K562 (cell line): Measurements from ENCODE around the gene SCYL3. TPM values are rescaled to one million over a fixed set of nuclear protein-coding genes. Genes with fewer than 3 reads are reported as not detected.

Experiments used
- ATAC-seq: fragments of 200-7000 bp; cut with Tn5 transposase; 3 replicates; pipeline ENCODE4 v1.9.1; 2020; ENCODE audit warnings: moderate library complexity
- BruUV-seq: library from RNA; stranded (reverse); fragments of 400-500 nt; replicated peaks from 2 replicates; lab custom pipeline; 2021; lab: Mats Ljungman, UMichigan
- CTCF ChIA-PET: fragments of 300-600 bp; formaldehyde crosslinking; extraction: SDS; loops from one replicate; lab custom pipeline; 2021; ENCODE audit warnings: low intra/inter-chr PET ratio; lab: Yijun Ruan, JAX
- POLR2A ChIA-PET: fragments of 300-600, 350-650 bp; sonication (Branson Sonifier 250); formaldehyde crosslinking; extraction: SDS; loops from one replicate; lab custom pipeline; 2021; ENCODE audit warnings: antibody characterized with exemption, inconsistent platforms; lab: Yijun Ruan, JAX
- DNase-seq, 4 experiments: peaks; one replicate each; pipeline versions ENCODE4 v3.0.0 to v3.0.0-alpha.2; 2011 to 2018; ENCODE audit warnings: low spot score in 3 of 4, mixed read lengths in 3 of 4; ENCODE audit errors: extremely low read depth in 1 of 4
- FAIRE-seq: peaks from 2 replicates; lab custom pipeline; 2011; peaks lifted over from hg19 to GRCh38; lab: Jason Lieb, UNC
- H2AFZ ChIP-seq: 2 replicates; pipeline ENCODE4 v1.6.0; 2011; ENCODE audit warnings: low read depth, low read length, control low read depth, inconsistent platforms
- H3K27ac ChIP-seq: fragments of 200-600 bp; 3 replicates; pipeline ENCODE4 v1.8.0; 2011; ENCODE audit warnings: low read depth, mild to moderate bottlenecking, control low read depth, inconsistent platforms, low read length, moderate library complexity, mixed read lengths; ENCODE audit errors: extremely low read depth
- H3K27me3 ChIP-seq, 2 experiments: fragments of 300-600 bp in 1 of 2; 2 replicates in 1 of 2; 3 replicates in 1 of 2; pipeline versions ENCODE4 v1.6.0 to v1.8.0; 2011; ENCODE audit warnings: inconsistent platforms in 2 of 2, low read length in 2 of 2, mild to moderate bottlenecking in 1 of 2, mixed read lengths in 1 of 2, moderate library complexity in 1 of 2; ENCODE audit not compliant: control insufficient read depth in 2 of 2, insufficient read depth in 2 of 2
- H3K36me3 ChIP-seq: fragments of 300-600 bp; 3 replicates; pipeline ENCODE4 v1.8.0; 2011; ENCODE audit warnings: mild to moderate bottlenecking, low read length, inconsistent platforms; ENCODE audit not compliant: control insufficient read depth, insufficient read depth
- H3K4me1 ChIP-seq, 2 experiments: fragments of 200-600 bp in 1 of 2; replicated peaks in 1 of 2; 2 replicates in 1 of 2; 3 replicates in 1 of 2; pipeline versions ENCODE4 v1.5.1 to v1.8.0; 2011; ENCODE audit warnings: inconsistent platforms in 2 of 2, low read length in 2 of 2, mild to moderate bottlenecking in 1 of 2, mixed read lengths in 1 of 2, moderate library complexity in 1 of 2; ENCODE audit not compliant: control insufficient read depth in 2 of 2, insufficient read depth in 2 of 2
- H3K4me2 ChIP-seq: 2 replicates; pipeline ENCODE4 v1.6.1; 2011; ENCODE audit warnings: low read length, control low read depth, inconsistent platforms, mixed read lengths; ENCODE audit not compliant: insufficient read depth
- H3K4me3 ChIP-seq: fragments of 200-600 bp; sonication (generic), shearing (Covaris generic); 2 replicates; pipeline ENCODE4 v1.5.1; 2016; ENCODE audit warnings: control low read depth, inconsistent platforms
- H3K79me2 ChIP-seq: fragments of 200-600 bp; 3 replicates; pipeline ENCODE4 v1.8.0; 2011; ENCODE audit warnings: low read length, inconsistent platforms; ENCODE audit not compliant: control insufficient read depth, insufficient read depth
- H3K9ac ChIP-seq, 2 experiments: 2 replicates each; pipeline versions ENCODE4 v1.6.0 to v1.6.1; 2011; ENCODE audit warnings: low read depth in 2 of 2, low read length in 2 of 2, control low read depth in 1 of 2, inconsistent platforms in 1 of 2, mild to moderate bottlenecking in 1 of 2, mixed read lengths in 1 of 2; ENCODE audit not compliant: insufficient read depth in 1 of 2
- H3K9me1 ChIP-seq: one replicate; pipeline ENCODE4 v1.6.0; 2011; ENCODE audit warnings: inconsistent platforms, mild to moderate bottlenecking, low read length, moderate library complexity; ENCODE audit not compliant: control insufficient read depth, insufficient read depth
- H3K9me3 ChIP-seq: replicated peaks from 2 replicates; pipeline ENCODE4 v1.5.1; 2011; ENCODE audit warnings: low read depth, low read length, inconsistent platforms; ENCODE audit not compliant: control insufficient read depth, insufficient read depth
- H4K20me1 ChIP-seq: replicated peaks from 2 replicates; pipeline ENCODE4 v1.6.1; 2011; ENCODE audit warnings: low read length, inconsistent platforms, mixed read lengths; ENCODE audit not compliant: control insufficient read depth, insufficient read depth
- DACH1 ChIP-seq: fragments of 450-650 bp; IDR thresholded peaks from 2 replicates; pipeline ENCODE4 v1.6.1; 2018; ENCODE audit not compliant: partially characterized antibody
- GATA2 ChIP-seq: sonication (generic); formaldehyde crosslinking; IDR thresholded peaks from 2 replicates; pipeline ENCODE4 v1.4.0; 2020; ENCODE audit warnings: mild to moderate bottlenecking, missing genetic modification reagents
- GATAD2B ChIP-seq: fragments of 450-650 bp; IDR thresholded peaks from 2 replicates; pipeline ENCODE4 v1.6.1; 2017; ENCODE audit warnings: mild to moderate bottlenecking, borderline replicate concordance
- HCFC1 ChIP-seq: IDR thresholded peaks from 2 replicates; pipeline ENCODE4 v1.6.1; 2012; ENCODE audit warnings: low read depth, low read length, improper control_type of control experiment
- HMG20A ChIP-seq: fragments of 450-650 bp; formaldehyde crosslinking; conservative IDR thresholded peaks from 2 replicates; pipeline ENCODE4 v1.4.0; 2020; ENCODE audit warnings: mild to moderate bottlenecking, mixed read lengths
- MAFF ChIP-seq: IDR thresholded peaks from 2 replicates; pipeline ENCODE4 v1.6.1; 2012; ENCODE audit warnings: low read length, improper control_type of control experiment
- MCM3 ChIP-seq: fragments of 450-650 bp; IDR thresholded peaks from 2 replicates; pipeline ENCODE4 v1.6.1; 2016
- PHF21A ChIP-seq: fragments of 450-650 bp; IDR thresholded peaks from 2 replicates; pipeline ENCODE4 v1.6.1; 2017; ENCODE audit warnings: low read depth, borderline replicate concordance
- POLR2H ChIP-seq: IDR thresholded peaks from 2 replicates; pipeline ENCODE4 v1.6.1; 2016; ENCODE audit warnings: missing genetic modification characterization, low read depth, mild to moderate bottlenecking, control low read depth, missing compliant biosample characterization, moderate library complexity
- TSC22D4 ChIP-seq: fragments of 450-650 bp; IDR thresholded peaks from 2 replicates; pipeline ENCODE4 v1.6.1; 2016; ENCODE audit warnings: missing genetic modification characterization, missing biosample characterization, control low read depth
- ZEB2 ChIP-seq: fragments of 450-650 bp; IDR thresholded peaks from 2 replicates; pipeline ENCODE4 v1.6.1; 2016
- ZNF224 ChIP-seq: sonication (generic); formaldehyde crosslinking; IDR thresholded peaks from 2 replicates; pipeline ENCODE4 v1.8.0; 2022; ENCODE audit warnings: mild to moderate bottlenecking, missing genetic modification reagents
- ZNF316 ChIP-seq: fragments of 450-650 bp; IDR thresholded peaks from 2 replicates; pipeline ENCODE4 v1.6.1; 2016
- ZNF324 ChIP-seq: fragments of 250-450 bp; sonication (Bioruptor Pico); IDR thresholded peaks from 2 replicates; pipeline ENCODE4 v1.4.0; 2020; ENCODE audit warnings: mild to moderate bottlenecking
- ZNF584 ChIP-seq: fragments of 200-800 bp; sonication (Bioruptor generic); IDR thresholded peaks from 2 replicates; pipeline ENCODE4 v1.6.1; 2016; ENCODE audit warnings: low read depth, mild to moderate bottlenecking, missing genetic modification characterization, missing compliant biosample characterization
- ZNF830 ChIP-seq: fragments of 250-450 bp; sonication (Bioruptor Pico); IDR thresholded peaks from 2 replicates; pipeline ENCODE4 v1.5.0; 2021; ENCODE audit warnings: mild to moderate bottlenecking
- WGBS: fragments of 100-300 bp; shearing (Covaris generic); methylation state at CpG from one replicate; pipeline ENCODE4 v1.1.6; 2016; ENCODE audit warnings: low coverage, mixed read lengths; ENCODE audit not compliant: insufficient coverage; ENCODE audit errors: missing lambda C conversion rate; 5-methylcytosine and 5-hydroxymethylcytosine counted together
- in situ Hi-C: fragments of 300-500 bp; cut with MboI; formaldehyde crosslinking; loops from 4 replicates; pipeline ENCODE4 v1.15.0; 2018; ENCODE audit warnings: inconsistent platforms, mixed read lengths
- intact Hi-C: fragments of 100-400 bp; cut with micrococcal nuclease; formaldehyde crosslinking; loops from 2 replicates; pipeline ENCODE4 v1.14.2; 2022
- polyA plus RNA-seq, 8 experiments: library from polyadenylated mRNA; depleted of rRNA in 4 of 8; stranded (reverse) in 5 of 8; unstranded in 3 of 8; fragments of >200 nt; fragmentation: Nextera tagmentation in 2 of 8; fragmentation: Illumina TruSeq in 1 of 8; extraction: Ambion mirVana in 2 of 8; extraction: Trizol in 1 of 8; gene quantifications; 2 replicates each; pipeline versions ENCODE4 v1.2.1 to v1.2.3, GENCODE V29; 2011 to 2014; ENCODE audit warnings: inconsistent platforms in 1 of 8, missing spikeins in 1 of 8
- total RNA-seq, 7 experiments: library from RNA; depleted of rRNA in 6 of 7; stranded (reverse); fragments of >200 nt in 6 of 7; fragmentation: Illumina TruSeq in 2 of 7; extraction: Trizol in 2 of 7; gene quantifications; 2 replicates each; pipeline versions ENCODE4 v1.2.1 to v1.2.3, GENCODE V29; 2011 to 2021; ENCODE audit warnings: low replicate concordance in 1 of 7
- TF ChIP-seq, protein P1 (sequence below), 2 experiments: fragments of 450-650 bp in 1 of 2; sonication (generic) in 1 of 2; formaldehyde crosslinking in 1 of 2; IDR thresholded peaks in 1 of 2; conservative IDR thresholded peaks in 1 of 2; 2 replicates each; pipeline versions ENCODE4 v1.6.1 to v1.8.1; 2016 to 2023; ENCODE audit warnings: mild to moderate bottlenecking in 2 of 2, moderate library complexity in 2 of 2, inconsistent platforms in 1 of 2, missing genetic modification reagents in 1 of 2
- TF ChIP-seq, protein P2 (sequence below): IDR thresholded peaks from 3 replicates; pipeline ENCODE4 v1.6.1; 2011; ENCODE audit warnings: borderline replicate concordance, mild to moderate bottlenecking; ENCODE audit not compliant: insufficient read length, insufficient read depth

The SCYL3 gene
- total and polyA plus RNA-seq, 9 of the 15 experiments (the other 6 are each of a cell fraction or from before 2014, with no cell fraction given), result 3.6 to 11.4 (median 7.1) TPM

DNA sequence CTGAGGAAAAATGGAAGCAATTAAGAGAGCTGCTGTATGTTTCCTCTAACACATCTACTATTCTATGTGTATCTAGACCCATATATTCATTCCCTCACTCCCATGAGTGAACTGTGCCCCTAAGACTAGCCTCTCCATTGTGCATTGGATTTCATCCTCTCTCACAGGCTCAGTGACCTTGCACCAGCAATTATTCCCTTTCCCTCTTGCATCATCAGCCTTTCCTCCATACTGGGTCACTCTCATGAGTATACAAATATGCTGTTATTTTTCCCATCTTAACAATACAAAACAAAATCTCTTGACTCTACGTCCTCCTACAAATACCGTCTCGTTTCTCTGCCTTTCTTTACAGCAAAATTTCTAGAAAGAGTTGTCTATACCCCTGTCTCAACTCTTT lies 69.5 kb downstream of the SCYL3 start:
- in situ Hi-C loops (no loop called here), intact Hi-C loops (no loop called here)
- ChIA-PET POLR2A (no interaction called here), CTCF (no interaction called here)
- BruUV-seq, result no TSS peak
- TF ChIP-seq HMG20A (CRISPR knock-in tag), result no peak
- TF ChIP-seq, protein P1, sequence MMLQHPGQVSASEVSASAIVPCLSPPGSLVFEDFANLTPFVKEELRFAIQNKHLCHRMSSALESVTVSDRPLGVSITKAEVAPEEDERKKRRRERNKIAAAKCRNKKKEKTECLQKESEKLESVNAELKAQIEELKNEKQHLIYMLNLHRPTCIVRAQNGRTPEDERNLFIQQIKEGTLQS (IDR thresholded peaks at IDR 0.05), result peak; percentile 50
- TF ChIP-seq, protein P1 (CRISPR knock-in tag; conservative IDR thresholded peaks at IDR 0.05), result no peak
- Histone ChIP-seq H3K4me3 (no peak overlapping the region), H3K9me3 (no peaks in the 10 kb centered on the region), H3K9ac (no peak overlapping the region), H3K27ac (no peak overlapping the region), H4K20me1 (no peaks in the 10 kb centered on the region), H3K4me2 (no peak overlapping the region), H3K9me1 (no peaks in the 10 kb centered on the region), H3K27me3 (no peaks in the 10 kb centered on the region), H2AFZ (no peak overlapping the region), H3K79me2 (no peaks in the 10 kb centered on the region), H3K4me1 (no peaks in the 10 kb centered on the region), H3K36me3 (peaks cover 65% of the 10 kb centered on the region)
- ATAC-seq, result no peak
- WGBS, result 93% methylated on average over 3 of the region's 3 CpGs
- DNase-seq, result no peak
- FAIRE-seq, result no peak

DNA sequence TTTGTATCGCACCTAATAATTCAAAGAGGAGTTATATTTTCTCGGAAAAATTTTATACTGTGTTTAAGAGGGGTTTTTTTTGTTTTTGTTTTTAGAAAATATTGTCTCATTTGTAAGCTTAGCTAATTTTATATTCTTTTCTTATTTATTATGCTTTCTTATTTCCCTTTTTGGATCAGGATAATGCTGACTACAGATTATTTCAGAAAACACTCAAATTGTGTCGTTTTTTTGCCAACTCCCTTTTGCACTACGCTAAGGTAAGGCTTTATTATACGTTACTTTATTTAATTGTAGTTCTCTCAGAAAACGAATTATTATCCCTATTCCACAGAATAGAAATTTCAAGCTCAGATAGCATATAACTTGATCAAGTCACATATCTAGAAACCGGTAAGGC lies 72.2 kb downstream of the SCYL3 start:
- no peak for DNase-seq
- H2AFZ ChIP-seq, result no peak overlapping the region
- WGBS, result 87% methylated on average over 7 of the region's 7 CpGs
- no peak for FAIRE-seq
- H3K4me2 ChIP-seq, result no peak overlapping the region
- H3K9ac ChIP-seq, result no peak overlapping the region
- peaks cover 63% of the 10 kb centered on the region for H3K36me3 ChIP-seq
- H3K79me2 ChIP-seq, result no peaks in the 10 kb centered on the region
- H3K9me1 ChIP-seq, result no peaks in the 10 kb centered on the region
- no peaks in the 10 kb centered on the region for H3K9me3 ChIP-seq
- no peak overlapping the region for H3K27ac ChIP-seq
- in situ Hi-C loops, result no loop called here
- ATAC-seq, result no peak
- no peak overlapping the region for H3K4me3 ChIP-seq
- H3K27me3 ChIP-seq, result no peaks in the 10 kb centered on the region
- no peaks in the 10 kb centered on the region for H3K4me1 ChIP-seq
- H4K20me1 ChIP-seq, result no peaks in the 10 kb centered on the region
- POLR2A ChIA-PET, result no interaction called here
- intact Hi-C loops, result no loop called here
- CTCF ChIA-PET, result no interaction called here
- no TSS peak for BruUV-seq
- TF ChIP-seq MAFF, result peak; percentile 49; the same call in 1 of the 2 replicates
- 0 out of 2 replicates have a peak, but pooled peaks have one; percentile 22 for TF ChIP-seq POLR2H (tag)
- TF ChIP-seq GATAD2B, result no peak
- no peak for TF ChIP-seq HCFC1
- peak; percentile 82 for TF ChIP-seq ZNF316
- TF ChIP-seq MCM3, result no peak
- no peak for TF ChIP-seq ZNF224 (CRISPR knock-in tag)
- TF ChIP-seq, protein P2, sequence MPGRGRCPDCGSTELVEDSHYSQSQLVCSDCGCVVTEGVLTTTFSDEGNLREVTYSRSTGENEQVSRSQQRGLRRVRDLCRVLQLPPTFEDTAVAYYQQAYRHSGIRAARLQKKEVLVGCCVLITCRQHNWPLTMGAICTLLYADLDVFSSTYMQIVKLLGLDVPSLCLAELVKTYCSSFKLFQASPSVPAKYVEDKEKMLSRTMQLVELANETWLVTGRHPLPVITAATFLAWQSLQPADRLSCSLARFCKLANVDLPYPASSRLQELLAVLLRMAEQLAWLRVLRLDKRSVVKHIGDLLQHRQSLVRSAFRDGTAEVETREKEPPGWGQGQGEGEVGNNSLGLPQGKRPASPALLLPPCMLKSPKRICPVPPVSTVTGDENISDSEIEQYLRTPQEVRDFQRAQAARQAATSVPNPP, result no peak
- TF ChIP-seq TSC22D4, result no peak
- no peak for TF ChIP-seq DACH1
- no peak for TF ChIP-seq PHF21A
- TF ChIP-seq ZNF584 (CRISPR knock-in tag), result no peak
- TF ChIP-seq GATA2 (CRISPR knock-in tag), result no peak
- no peak for TF ChIP-seq ZNF830 (CRISPR knock-in tag)
- no peak for TF ChIP-seq ZNF324 (CRISPR knock-in tag)
- no peak for TF ChIP-seq ZEB2
